ENCODE measurements around the gene FCHSD2.

The FCHSD2 gene

GRCh38 chr11:73175551-73176144 lies 33.5 kb upstream of the FCHSD2 start:
- no peak overlapping the region for H3K4me3 ChIP-seq (ENCODE audit: low read depth, low read length)
- DNase-seq (ENCODE audit: low read depth), result no peak
- TF ChIP-seq POLR2A (IDR thresholded peaks at IDR 0.05; ENCODE audit: extremely low read depth, insufficient read length), result no peak
- TF ChIP-seq MYC (IDR thresholded peaks at IDR 0.05; ENCODE audit: low read depth, low read length), result no peak
- no peak for TF ChIP-seq CTCF (IDR thresholded peaks at IDR 0.05; ENCODE audit: low read depth, low read length)
- TF ChIP-seq MAX (IDR thresholded peaks at IDR 0.05; ENCODE audit: low read depth, low read length), result no peak

GRCh38 chr11:73174495-73174791 lies 32.3 kb upstream of the FCHSD2 start:
- TF ChIP-seq POLR2A (IDR thresholded peaks at IDR 0.05; ENCODE audit: extremely low read depth, insufficient read length) (no peak), MYC (IDR thresholded peaks at IDR 0.05; ENCODE audit: low read depth, low read length) (no peak), CTCF (IDR thresholded peaks at IDR 0.05; ENCODE audit: low read depth, low read length) (no peak), MAX (IDR thresholded peaks at IDR 0.05; ENCODE audit: low read depth, low read length) (no peak)
- H3K4me3 ChIP-seq (ENCODE audit: low read depth, low read length), result no peak overlapping the region
- no peak for DNase-seq (ENCODE audit: low read depth)

- TF ChIP-seq POLR2A (IDR thresholded peaks at IDR 0.05; ENCODE audit: extremely low read depth, insufficient read length) (no peak), MAX (IDR thresholded peaks at IDR 0.05; ENCODE audit: low read depth, low read length) (no peak), MYC (IDR thresholded peaks at IDR 0.05; ENCODE audit: low read depth, low read length) (no peak), CTCF (IDR thresholded peaks at IDR 0.05; ENCODE audit: low read depth, low read length) (no peak)
- H3K4me3 ChIP-seq (ENCODE audit: low read depth, low read length), result no peak overlapping the region
- DNase-seq (ENCODE audit: low read depth), result no peak
These were observed 31.8 kb upstream of the FCHSD2 start for GRCh38 chr11:73173755-73174494.

- H3K4me3 ChIP-seq (ENCODE audit: low read depth, low read length), result no peak overlapping the region
- TF ChIP-seq POLR2A (IDR thresholded peaks at IDR 0.05; ENCODE audit: extremely low read depth, insufficient read length) (no peak), MAX (IDR thresholded peaks at IDR 0.05; ENCODE audit: low read depth, low read length) (no peak), MYC (IDR thresholded peaks at IDR 0.05; ENCODE audit: low read depth, low read length) (no peak), CTCF (IDR thresholded peaks at IDR 0.05; ENCODE audit: low read depth, low read length) (no peak)
- DNase-seq (ENCODE audit: low read depth), result no peak
These were observed 31.0 kb upstream of the FCHSD2 start for GRCh38 chr11:73172992-73173656.

- no peak overlapping the region for H3K4me3 ChIP-seq (ENCODE audit: low read depth, low read length)
- TF ChIP-seq CTCF (IDR thresholded peaks at IDR 0.05; ENCODE audit: low read depth, low read length) (no peak), POLR2A (IDR thresholded peaks at IDR 0.05; ENCODE audit: extremely low read depth, insufficient read length) (no peak), MYC (IDR thresholded peaks at IDR 0.05; ENCODE audit: low read depth, low read length) (no peak), MAX (IDR thresholded peaks at IDR 0.05; ENCODE audit: low read depth, low read length) (no peak)
- no peak for DNase-seq (ENCODE audit: low read depth)
These were observed 29.5 kb upstream of the FCHSD2 start for GRCh38 chr11:73171436-73172161.

Measured in NB4 (cell line).